ENCODE measurements around the gene COPS2.

- TF ChIP-seq CTCF (IDR thresholded peaks at IDR 0.05; ENCODE audit: insufficient read depth, low read length) (no peak), POLR2AphosphoS5 (IDR thresholded peaks at IDR 0.05; ENCODE audit: low read depth) (no peak), REST (IDR thresholded peaks at IDR 0.05; ENCODE audit: insufficient replicate concordance, low read depth) (no peak), SPI1 (IDR thresholded peaks at IDR 0.05; ENCODE audit: borderline replicate concordance, low read depth) (no peak), GABPA (IDR thresholded peaks at IDR 0.05; ENCODE audit: low read depth) (no peak)
Observed at GRCh38 chr15:49082960-49083359, 72.4 kb downstream of the COPS2 start.
